ENCODE results near the gene KIAA1549. TPM values are rescaled to one million over a fixed set of nuclear protein-coding genes. Genes with fewer than 3 reads are reported as not detected.

The KIAA1549 gene
- total RNA-seq, 1 donor from 2014 or later, result 21.6 TPM

Small RNAs within 50 kb of the gene (small RNA-seq; reads per million reads assigned to genes)
- gene RNU6-1272P, result not detected

Other genes starting within 250 kb of the KIAA1549 start
- not detected for gene TMEM213, start 183.4 kb downstream of the KIAA1549 start, total RNA-seq
- 2.4 TPM for gene ATP6V0A4, start 183.2 kb downstream of the KIAA1549 start, total RNA-seq
- 5.7 TPM for gene ZC3HAV1L, start 54.7 kb upstream of the KIAA1549 start, total RNA-seq
- gene ZC3HAV1, start 128.3 kb upstream of the KIAA1549 start, total RNA-seq, result 4.1 TPM
- gene UBN2, start 249.8 kb upstream of the KIAA1549 start, total RNA-seq, result 14.7 TPM

Measured in frontal cortex (tissue), 1 donor.